Fibroblast of pulmonary artery (primary cell): ENCODE measurements around the gene TAS2R1.

Experiments used
- DNase-seq: peaks from one replicate; pipeline ENCODE4 v3.0.0-alpha.2; 2010; ENCODE audit warnings: low read depth
- H3K4me3 ChIP-seq: replicated peaks from 2 replicates; pipeline ENCODE4 v1.5.1; 2011; ENCODE audit warnings: low read depth, mild to moderate bottlenecking, control low read depth, low read length, moderate library complexity
- TF ChIP-seq, protein P1 (sequence below): IDR thresholded peaks from 2 replicates; pipeline ENCODE4 v1.5.1; 2011; ENCODE audit warnings: mild to moderate bottlenecking, control low read depth, low read length, inconsistent platforms; ENCODE audit errors: missing control alignments

TAS2R1 gene

DNA sequence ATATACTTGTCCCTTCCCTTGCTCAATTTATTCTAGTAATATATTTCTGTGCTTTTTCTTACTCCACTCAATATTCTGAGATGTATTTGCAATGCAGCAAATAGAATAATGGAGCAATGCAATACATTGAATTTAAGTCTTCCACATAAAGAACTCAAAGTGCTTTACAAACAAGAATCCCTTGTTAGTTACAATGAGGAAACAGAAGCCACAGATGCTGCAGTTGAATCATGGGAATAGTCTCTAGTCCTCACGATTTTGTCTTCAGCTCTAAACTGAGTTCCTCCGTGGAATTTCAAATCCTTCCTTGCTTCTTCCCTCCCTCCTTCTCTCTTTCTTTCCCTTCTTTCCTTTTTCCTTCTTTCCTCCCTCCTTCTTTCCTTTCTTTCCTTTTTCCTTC is 12.5 kb upstream of the TAS2R1 start:
- H3K4me3 ChIP-seq, result no peak overlapping the region
- DNase-seq, result no peak
- TF ChIP-seq, protein P1, sequence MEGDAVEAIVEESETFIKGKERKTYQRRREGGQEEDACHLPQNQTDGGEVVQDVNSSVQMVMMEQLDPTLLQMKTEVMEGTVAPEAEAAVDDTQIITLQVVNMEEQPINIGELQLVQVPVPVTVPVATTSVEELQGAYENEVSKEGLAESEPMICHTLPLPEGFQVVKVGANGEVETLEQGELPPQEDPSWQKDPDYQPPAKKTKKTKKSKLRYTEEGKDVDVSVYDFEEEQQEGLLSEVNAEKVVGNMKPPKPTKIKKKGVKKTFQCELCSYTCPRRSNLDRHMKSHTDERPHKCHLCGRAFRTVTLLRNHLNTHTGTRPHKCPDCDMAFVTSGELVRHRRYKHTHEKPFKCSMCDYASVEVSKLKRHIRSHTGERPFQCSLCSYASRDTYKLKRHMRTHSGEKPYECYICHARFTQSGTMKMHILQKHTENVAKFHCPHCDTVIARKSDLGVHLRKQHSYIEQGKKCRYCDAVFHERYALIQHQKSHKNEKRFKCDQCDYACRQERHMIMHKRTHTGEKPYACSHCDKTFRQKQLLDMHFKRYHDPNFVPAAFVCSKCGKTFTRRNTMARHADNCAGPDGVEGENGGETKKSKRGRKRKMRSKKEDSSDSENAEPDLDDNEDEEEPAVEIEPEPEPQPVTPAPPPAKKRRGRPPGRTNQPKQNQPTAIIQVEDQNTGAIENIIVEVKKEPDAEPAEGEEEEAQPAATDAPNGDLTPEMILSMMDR, result no peak

DNA sequence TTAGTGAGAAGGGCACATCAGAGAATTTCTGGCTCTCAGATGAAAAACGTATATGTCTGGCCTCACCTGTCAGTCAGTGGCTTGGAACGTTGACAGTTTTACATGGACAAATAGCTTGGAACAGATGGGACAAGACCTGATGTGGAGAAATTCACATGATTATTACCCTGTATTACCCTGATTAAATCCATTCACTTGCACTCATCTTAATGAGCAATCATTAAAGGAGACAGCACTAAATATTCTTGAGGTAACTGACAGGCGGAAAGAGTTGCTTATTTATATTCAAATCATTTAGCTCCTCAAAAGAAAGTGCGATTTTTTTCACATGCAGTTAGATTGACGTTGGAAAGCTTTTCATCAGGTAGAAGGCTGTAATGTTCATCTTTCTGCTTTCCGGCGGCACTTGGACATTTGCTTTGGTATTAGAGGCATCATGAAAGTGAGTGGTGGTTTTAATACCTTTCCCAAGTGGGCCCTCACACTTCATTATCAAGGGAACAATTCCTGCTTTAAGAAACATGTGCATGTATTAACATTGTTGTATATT is 11.7 kb upstream of the TAS2R1 start:
- no peak overlapping the region for H3K4me3 ChIP-seq
- TF ChIP-seq, protein P1, result no peak
- no peak for DNase-seq

DNA sequence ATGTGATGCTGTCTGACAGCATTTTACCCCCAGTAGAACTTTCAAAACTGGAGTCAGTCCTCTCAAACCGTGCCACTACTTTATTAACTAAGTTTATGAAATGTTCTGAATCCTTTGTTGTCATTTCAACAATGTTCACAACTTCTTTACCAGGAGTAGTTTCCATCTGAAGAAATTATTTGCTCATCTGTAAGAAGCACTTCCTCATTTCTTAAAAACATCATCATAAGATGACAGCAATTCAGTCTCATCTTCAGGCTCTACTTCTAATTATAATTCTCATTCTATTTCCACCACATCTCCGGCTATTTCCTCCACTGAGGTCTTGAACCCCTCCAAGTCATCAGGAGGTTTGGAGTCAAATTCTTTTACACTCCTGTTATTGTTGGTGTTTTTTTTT is 2.3 kb upstream of the TAS2R1 start:
- TF ChIP-seq, protein P1, result no peak
- no peak for DNase-seq
- no peak overlapping the region for H3K4me3 ChIP-seq

DNA sequence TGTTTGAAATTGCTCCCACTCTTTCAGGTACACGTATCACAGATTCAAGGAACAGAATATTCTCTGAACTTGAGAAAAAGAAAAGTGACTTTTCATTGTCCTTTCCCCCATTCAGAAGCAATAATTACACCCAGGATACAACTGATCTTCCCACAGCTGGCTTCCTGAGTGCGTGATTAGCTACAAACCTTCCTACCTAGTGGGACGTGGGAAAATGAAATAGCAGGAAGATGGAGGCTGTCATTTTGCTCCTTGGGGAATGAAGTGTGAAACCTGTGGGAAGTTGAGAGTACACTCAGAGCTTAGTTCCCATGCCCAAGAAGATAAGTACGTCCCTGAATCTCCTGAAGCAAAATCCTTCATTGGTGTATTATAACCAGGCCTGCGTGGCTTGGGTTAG is 2.6 kb downstream of the TAS2R1 start:
- DNase-seq, result no peak
- TF ChIP-seq, protein P1, result no peak
- no peak overlapping the region for H3K4me3 ChIP-seq

DNA sequence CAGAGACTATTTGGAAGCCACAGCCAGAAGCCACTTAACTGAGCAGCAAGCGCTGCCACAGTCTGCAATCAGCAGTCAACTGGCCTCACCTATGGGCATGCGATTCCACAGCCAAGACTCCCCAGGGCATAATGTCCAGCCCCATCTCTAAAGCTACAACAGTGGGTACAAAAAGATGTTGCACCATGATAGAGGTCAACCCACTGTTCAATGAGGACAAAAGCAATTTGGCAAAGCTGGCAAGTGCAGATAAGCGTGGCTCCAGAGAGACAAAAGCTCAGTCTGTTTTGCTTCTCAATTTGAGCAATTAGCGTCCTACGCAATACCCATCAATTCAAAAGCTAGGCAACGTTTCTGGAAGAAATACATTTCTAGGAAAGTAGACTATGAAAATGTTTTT is 3.2 kb downstream of the TAS2R1 start:
- DNase-seq, result no peak
- no peak overlapping the region for H3K4me3 ChIP-seq
- TF ChIP-seq, protein P1, result no peak

DNA sequence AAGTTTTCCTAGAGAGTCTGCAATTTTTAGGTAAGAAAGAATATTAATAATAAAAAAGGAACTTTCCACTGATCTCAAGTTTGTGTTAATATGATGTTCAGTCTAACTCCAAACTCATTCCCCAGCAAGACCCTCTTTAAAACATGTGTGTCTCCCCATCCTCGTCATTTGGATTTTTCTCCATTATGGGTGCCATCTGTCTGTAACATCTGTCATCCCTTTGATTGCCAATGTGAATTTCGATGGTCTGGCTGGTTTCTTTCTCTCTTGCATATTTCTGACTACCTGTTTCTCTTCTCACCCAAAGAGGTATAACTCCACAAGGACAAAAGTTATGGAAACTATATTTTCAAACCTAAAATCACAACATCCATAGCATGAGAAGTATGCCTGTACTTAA is 4.4 kb downstream of the TAS2R1 start:
- TF ChIP-seq, protein P1, result no peak
- no peak overlapping the region for H3K4me3 ChIP-seq
- DNase-seq, result no peak

DNA sequence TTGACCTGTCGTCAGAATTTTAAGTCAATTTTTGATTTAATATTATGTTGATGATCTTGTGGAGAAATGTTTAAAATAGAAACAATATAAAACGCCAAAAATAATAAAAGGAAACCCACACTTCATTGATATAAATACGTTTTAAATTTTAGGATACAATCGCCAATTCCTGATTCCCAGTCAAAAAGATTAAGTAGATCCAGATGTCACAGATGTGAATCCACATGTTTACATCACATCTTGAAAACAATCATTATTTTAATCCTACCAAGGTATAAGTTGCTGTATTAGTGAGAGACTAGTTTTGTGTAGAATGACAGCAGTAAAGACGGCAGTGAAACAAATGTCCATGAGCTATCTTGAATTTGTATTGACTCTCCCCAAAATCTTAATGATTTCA is 4.9 kb downstream of the TAS2R1 start:
- TF ChIP-seq, protein P1, result no peak
- no peak for DNase-seq
- no peak overlapping the region for H3K4me3 ChIP-seq
